GM23248 (cell line): ENCODE results near the gene PROCA1. TPM values are rescaled to one million over a fixed set of nuclear protein-coding genes. Genes with fewer than 3 reads are reported as not detected.

Source experiments
- DNase-seq: peaks from one replicate; pipeline ENCODE4 v3.0.0-alpha.2; 2015
- H2AFZ ChIP-seq: fragments of 200-600 bp; sonication (generic); 2 replicates; pipeline ENCODE4 v1.6.1; 2016; ENCODE audit warnings: antibody characterized with exemption
- H3F3A ChIP-seq: fragments of 200-600 bp; sonication (generic); 2 replicates; pipeline ENCODE4 v1.6.1; 2016; ENCODE audit warnings: mild to moderate bottlenecking, antibody characterized with exemption, mixed run types; ENCODE audit not compliant: insufficient read depth
- H3K27ac ChIP-seq: fragments of 200-600 bp; sonication (generic); 2 replicates; pipeline ENCODE4 v1.5.1; 2016; ENCODE audit warnings: mild to moderate bottlenecking
- H3K27me3 ChIP-seq: fragments of 200-600 bp; sonication (generic); replicated peaks from 2 replicates; pipeline ENCODE4 v1.6.1; 2016; ENCODE audit warnings: mild to moderate bottlenecking; ENCODE audit not compliant: insufficient read depth
- H3K36me3 ChIP-seq: fragments of 200-600 bp; sonication (generic); 2 replicates; pipeline ENCODE4 v1.6.1; 2016; ENCODE audit warnings: low read depth, mild to moderate bottlenecking
- H3K4me1 ChIP-seq: fragments of 200-600 bp; sonication (generic); 2 replicates; pipeline ENCODE4 v1.6.1; 2016; ENCODE audit warnings: mild to moderate bottlenecking; ENCODE audit not compliant: insufficient read depth
- H3K4me2 ChIP-seq: fragments of 200-600 bp; sonication (generic); one replicate; pipeline ENCODE4 v1.6.1; 2016; ENCODE audit warnings: mild to moderate bottlenecking; ENCODE audit not compliant: unreplicated experiment
- H3K4me3 ChIP-seq: fragments of 200-600 bp; sonication (generic); 2 replicates; pipeline ENCODE4 v1.5.1; 2016; ENCODE audit warnings: mild to moderate bottlenecking
- H3K79me2 ChIP-seq: fragments of 200-600 bp; sonication (generic); 2 replicates; pipeline ENCODE4 v1.6.1; 2016; ENCODE audit warnings: mild to moderate bottlenecking; ENCODE audit not compliant: insufficient read depth
- H3K9ac ChIP-seq: fragments of 200-600 bp; sonication (generic); 2 replicates; pipeline ENCODE4 v1.6.1; 2016; ENCODE audit warnings: mild to moderate bottlenecking
- H3K9me2 ChIP-seq: fragments of 200-600 bp; sonication (generic); 2 replicates; pipeline ENCODE4 v1.6.1; 2016; ENCODE audit warnings: mixed run types, mild to moderate bottlenecking, moderate library complexity; ENCODE audit not compliant: insufficient read depth
- H3K9me3 ChIP-seq: fragments of 200-600 bp; sonication (generic); one replicate; pipeline ENCODE4 v1.6.1; 2017; ENCODE audit warnings: low read depth
- H4K20me1 ChIP-seq: fragments of 200-600 bp; sonication (generic); 2 replicates; pipeline ENCODE4 v1.6.0; 2016; ENCODE audit not compliant: insufficient read depth
- EZH2 ChIP-seq: fragments of 200-600 bp; sonication (generic); IDR thresholded peaks from 2 replicates; pipeline ENCODE4 v1.6.1; 2018; ENCODE audit warnings: antibody characterized with exemption, mild to moderate bottlenecking; ENCODE audit not compliant: insufficient read depth, poor library complexity, severe bottlenecking
- EZH2phosphoT487 ChIP-seq: fragments of 200-600 bp; sonication (generic); IDR thresholded peaks from 2 replicates; pipeline ENCODE4 v1.6.1; 2018; ENCODE audit warnings: antibody characterized with exemption, moderate library complexity, mild to moderate bottlenecking, low read depth; ENCODE audit not compliant: insufficient read depth
- WGBS, 2 experiments: methylation state at CpG; one replicate each; pipeline ENCODE4 v1.1.6; 2015 to 2017; ENCODE audit warnings: low lambda C conversion rate in 2 of 2, low coverage in 1 of 2; ENCODE audit errors: missing lambda C conversion rate in 2 of 2; 5-methylcytosine and 5-hydroxymethylcytosine counted together
- in situ Hi-C: fragments of 300-500 bp; cut with MboI; formaldehyde crosslinking; loops from 2 replicates; pipeline ENCODE4 v1.15.0; 2020
- polyA plus RNA-seq: library from polyadenylated mRNA; unstranded; fragments of >200 nt; fragmentation: Nextera tagmentation; extraction: Ambion mirVana; gene quantifications from 2 replicates; pipeline ENCODE4 v1.2.1, GENCODE V29; 2016
- total RNA-seq: library from RNA; depleted of rRNA; stranded (reverse); fragments of >200 nt; shearing (Covaris generic); gene quantifications from 2 replicates; pipeline ENCODE4 v1.2.3, GENCODE V29; 2014

The PROCA1 gene
- total and polyA plus RNA-seq, 2 experiments from 2014 or later, result 0.41 to 0.65 TPM

- WGBS, 2 experiments, result 1 to 3% methylated on average over 30 of the region's 30 CpGs
- Histone ChIP-seq H3K9me3 (no peaks in the 10 kb centered on the region), H3K4me2 (peak overlapping the region; percentile 93), H4K20me1 (no peaks in the 10 kb centered on the region), H3K4me3 (peak overlapping the region; percentile 83), H3K9me2 (no peaks in the 10 kb centered on the region), H3K4me1 (peaks cover 47% of the 10 kb centered on the region), H3K36me3 (peaks cover 34% of the 10 kb centered on the region; the same call in 1 of the 2 replicates), H3K9ac (peak overlapping the region; percentile 93), H3K27ac (peak overlapping the region; percentile 87), H3K27me3 (no peaks in the 10 kb centered on the region), H3F3A (peaks cover 51% of the 10 kb centered on the region), H3K79me2 (peaks cover 59% of the 10 kb centered on the region), H2AFZ (0 out of 2 replicates have a peak overlapping the region, but pooled peaks have one; percentile 12)
- in situ Hi-C loops, result no loop called here
- peak; percentile 47 for DNase-seq
- no peak for TF ChIP-seq EZH2
- TF ChIP-seq EZH2phosphoT487, result no peak
Observed at GRCh38 chr17:28720247-28720996, 8.7 kb upstream of the PROCA1 start.

GRCh38 chr17:28719021-28719433 is 7.3 kb upstream of the PROCA1 start:
- Histone ChIP-seq H3K4me2 (peak overlapping the region; percentile 93), H3F3A (peaks cover 37% of the 10 kb centered on the region), H3K27ac (peak overlapping the region; percentile 87), H3K27me3 (no peaks in the 10 kb centered on the region), H4K20me1 (no peaks in the 10 kb centered on the region), H3K79me2 (peaks cover 66% of the 10 kb centered on the region), H3K9ac (peak overlapping the region; percentile 93), H3K4me3 (peak overlapping the region; percentile 83), H3K36me3 (peaks cover 36% of the 10 kb centered on the region; the same call in 1 of the 2 replicates), H3K4me1 (peaks cover 33% of the 10 kb centered on the region), H3K9me2 (no peaks in the 10 kb centered on the region), H3K9me3 (no peaks in the 10 kb centered on the region), H2AFZ (peak overlapping the region; percentile 61)
- TF ChIP-seq EZH2 (no peak), EZH2phosphoT487 (no peak)
- in situ Hi-C loops, result no loop called here
- DNase-seq, result no peak
- WGBS, 2 experiments, result 10 to 13% methylated on average over 18 of the region's 18 CpGs

- H3F3A ChIP-seq, result peaks cover 34% of the 10 kb centered on the region
- peak overlapping the region; percentile 93 for H3K4me2 ChIP-seq
- peaks cover 35% of the 10 kb centered on the region; the same call in 1 of the 2 replicates for H3K36me3 ChIP-seq
- peak overlapping the region; percentile 87 for H3K27ac ChIP-seq
- peak overlapping the region; percentile 75 for H2AFZ ChIP-seq
- DNase-seq, result peak; percentile 39
- H3K9ac ChIP-seq, result peak overlapping the region; percentile 93
- H3K27me3 ChIP-seq, result no peaks in the 10 kb centered on the region
- H3K4me3 ChIP-seq, result peak overlapping the region; percentile 83
- no peaks in the 10 kb centered on the region for H3K9me3 ChIP-seq
- no peak for TF ChIP-seq EZH2phosphoT487
- no peak for TF ChIP-seq EZH2
- H3K9me2 ChIP-seq, result no peaks in the 10 kb centered on the region
- in situ Hi-C loops, result no loop called here
- 10 to 12% methylated on average over 18 of the region's 18 CpGs for WGBS, 2 experiments
- no peaks in the 10 kb centered on the region for H4K20me1 ChIP-seq
- H3K79me2 ChIP-seq, result peaks cover 65% of the 10 kb centered on the region
- H3K4me1 ChIP-seq, result peaks cover 30% of the 10 kb centered on the region
Observed at GRCh38 chr17:28718333-28719020, 6.8 kb upstream of the PROCA1 start.

GRCh38 chr17:28717578-28718332 is 6.1 kb upstream of the PROCA1 start, which contains the start of gene RAB34:
TSS of gene RAB34 (minus strand) at chr17:28717868. CDS start at chr17:28717266, 602 bp downstream.
- H3K4me1 ChIP-seq, result peaks cover 24% of the 10 kb centered on the region
- peak within 1 kb of the TSS; percentile 83 for H3K4me3 ChIP-seq
- 1 to 3% methylated on average over 42 to 55 of the region's 60 CpGs for WGBS, 2 experiments
- DNase-seq, result peak; percentile 89
- H3K9ac ChIP-seq, result peak within 1 kb of the TSS; percentile 93
- H3K79me2 ChIP-seq, result peaks cover 58% of the 10 kb centered on the region
- H3F3A ChIP-seq, result peaks cover 31% of the 10 kb centered on the region
- in situ Hi-C loops, result no loop called here
- no peaks in the 10 kb centered on the region for H3K9me3 ChIP-seq
- no peaks in the 10 kb centered on the region for H4K20me1 ChIP-seq
- no peaks in the 10 kb centered on the region for H3K9me2 ChIP-seq
- TF ChIP-seq EZH2phosphoT487 (no peak), EZH2 (no peak)
- peak within 1 kb of the TSS; percentile 75 for H2AFZ ChIP-seq
- peaks cover 29% of the 10 kb centered on the region; the same call in 1 of the 2 replicates for H3K36me3 ChIP-seq
- peak within 1 kb of the TSS; percentile 93 for H3K4me2 ChIP-seq
- no peaks in the 10 kb centered on the region for H3K27me3 ChIP-seq
- H3K27ac ChIP-seq, result peak within 1 kb of the TSS; percentile 87
